Stimulated activated CD4-positive, alpha-beta T cell treated with anti-CD3 and anti-CD28 coated beads, Interleukin-2, amount 100 ng/mL, for 48 hours (primary cell): ENCODE results near the gene OR51B4.
"Not testable (repeated sequence)": the region's sequence is repeated elsewhere in the genome, so short reads cannot be mapped to it uniquely, and the experiment has no call there.

ENCODE experiments used
- DNase-seq, 2 donors: peaks; one replicate each; pipeline ENCODE4 v3.0.0-alpha.2; 2020

The OR51B4 gene

DNA sequence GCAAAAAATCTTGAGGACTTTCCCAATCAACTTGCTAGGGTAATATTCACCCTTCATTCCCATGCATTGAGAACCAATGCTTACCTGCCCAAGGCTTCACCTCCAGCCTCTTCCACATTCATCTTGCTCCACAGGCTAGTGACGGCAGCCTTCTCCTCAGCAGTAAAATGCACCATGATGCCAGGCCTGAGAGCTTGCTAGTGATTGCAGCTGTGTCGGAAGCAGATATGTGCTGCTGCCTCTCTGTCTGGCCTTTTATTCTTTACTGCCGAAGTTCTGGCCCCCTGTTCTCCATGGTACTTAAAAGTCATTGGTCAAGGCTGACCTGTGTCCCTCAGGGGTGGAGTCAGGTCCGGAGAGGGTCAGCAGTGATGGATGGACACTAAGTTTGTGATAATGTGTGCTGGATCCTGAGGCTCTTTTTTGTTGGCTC, 32.0 kb downstream of the OR51B4 start, which contains the start of gene HBE1:
Gene HBE1, minus strand, starts transcription at position 231 of the 433 bp plus-strand sequence. Its CDS starts 55 bp downstream, at position 176.
- DNase-seq = no peak

DNA sequence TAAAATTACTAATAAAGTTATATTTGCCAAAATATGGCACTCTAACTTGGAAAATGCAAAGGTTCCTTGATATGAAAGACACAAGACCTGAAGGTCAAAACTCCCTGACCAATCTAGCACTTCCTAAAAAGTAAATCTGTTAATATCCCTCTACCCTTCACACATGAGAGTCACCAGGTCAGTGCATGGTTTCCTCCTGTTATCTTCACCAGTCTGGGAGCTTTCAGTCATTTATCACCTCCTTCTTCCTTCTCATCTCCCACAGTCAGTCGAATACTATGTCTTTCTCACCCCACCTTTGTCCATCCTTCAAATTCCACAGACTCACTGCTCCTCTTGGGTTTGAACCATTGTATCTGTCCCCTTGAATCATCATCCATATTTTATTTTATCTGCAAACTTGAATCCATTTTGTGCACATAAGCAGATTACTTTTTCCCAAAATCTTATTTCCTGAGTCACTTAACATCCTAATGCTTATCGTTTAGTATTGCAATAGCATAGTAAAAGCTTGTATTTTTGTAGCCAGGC, 34.6 kb downstream of the OR51B4 start:
- DNase-seq = no peak

DNA sequence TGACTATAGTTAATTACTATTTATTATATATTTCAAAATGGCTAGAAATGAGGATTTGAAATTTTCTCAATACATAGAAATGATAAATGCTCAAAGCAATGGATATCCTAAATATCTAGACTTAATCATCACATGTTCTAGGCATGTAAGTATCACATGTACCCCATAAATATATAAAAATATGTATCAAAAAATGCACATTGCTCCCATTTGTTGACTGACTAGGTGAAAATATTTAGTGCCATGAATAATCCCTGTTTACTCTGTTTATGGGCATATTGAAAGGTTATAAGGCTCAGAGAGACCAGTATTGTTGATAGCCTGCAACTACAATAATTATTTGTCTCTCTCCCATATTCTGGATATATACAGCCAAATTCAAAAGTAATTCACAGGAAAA, 35.1 kb downstream of the OR51B4 start:
- no peak for DNase-seq

DNA sequence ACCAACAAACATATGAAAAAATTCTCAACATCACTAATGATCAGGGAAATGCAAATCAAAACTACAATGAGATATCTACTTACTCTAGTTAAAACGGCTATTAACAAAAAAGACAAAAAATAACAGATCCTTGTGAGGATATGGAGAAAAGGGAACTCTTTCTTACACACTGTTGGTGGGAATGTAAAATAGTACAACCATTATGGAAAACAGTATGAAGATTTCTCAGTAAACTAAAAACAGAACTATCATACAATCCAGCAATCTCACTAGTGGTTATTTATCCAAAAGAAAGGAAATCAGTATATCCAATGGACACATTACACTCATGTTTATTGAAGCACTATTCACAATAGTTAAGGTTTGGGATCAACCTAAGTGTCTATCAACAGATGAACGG, 35.9 kb downstream of the OR51B4 start:
- no peak for DNase-seq

DNA sequence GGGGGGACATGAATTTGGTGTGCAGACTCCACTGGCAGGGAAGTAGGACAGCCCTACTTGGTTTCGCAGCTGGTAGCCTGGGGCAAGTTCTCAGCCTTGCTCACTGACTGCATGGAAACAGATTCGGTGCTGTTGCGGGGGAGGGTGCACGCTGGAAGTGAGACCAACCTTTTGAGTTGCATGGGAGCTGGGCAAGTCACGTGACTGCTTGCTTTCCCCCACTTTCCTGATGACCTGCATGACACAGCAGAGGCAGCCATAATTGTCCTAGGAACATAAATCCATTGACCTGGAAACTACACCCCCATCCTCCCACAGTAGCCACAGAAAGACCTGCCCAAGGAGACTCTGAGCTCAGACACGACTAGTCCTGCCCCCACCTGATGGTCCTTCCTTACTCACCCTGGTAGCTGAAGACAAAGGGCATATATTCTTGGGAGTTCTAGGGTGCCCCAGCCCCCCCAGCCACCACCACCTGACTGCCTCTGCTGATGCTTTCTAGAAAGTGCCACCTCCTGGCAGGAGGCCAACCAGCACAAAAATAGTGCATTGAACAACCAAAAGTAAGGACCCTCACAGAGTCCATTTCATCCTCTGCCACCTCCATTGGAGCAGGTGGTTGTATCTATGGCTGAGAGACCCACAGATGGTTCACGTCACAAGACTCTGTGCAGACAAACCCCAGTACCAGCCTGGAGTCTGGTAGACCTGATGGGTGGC, 43.0 kb downstream of the OR51B4 start:
- no peak for DNase-seq

DNA sequence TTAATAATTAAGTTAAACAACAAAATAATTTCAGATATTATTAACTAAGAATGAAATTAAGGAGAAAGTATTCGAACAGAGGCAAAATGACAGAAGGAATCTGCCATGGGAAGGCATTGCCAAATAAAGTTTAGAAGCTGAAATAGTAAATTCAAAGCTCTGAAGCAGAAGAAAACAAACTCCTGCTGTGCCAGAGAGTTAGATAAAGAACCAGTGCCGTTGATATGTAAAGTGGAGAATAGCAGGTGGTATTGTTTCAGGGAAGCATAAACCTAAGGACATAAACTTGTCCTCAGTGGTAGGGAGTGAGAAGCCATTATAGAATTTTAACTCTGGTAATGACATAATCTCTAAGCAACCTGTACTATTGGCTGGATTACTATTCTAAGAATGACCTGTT, 44.5 kb downstream of the OR51B4 start:
- DNase-seq = no peak

DNA sequence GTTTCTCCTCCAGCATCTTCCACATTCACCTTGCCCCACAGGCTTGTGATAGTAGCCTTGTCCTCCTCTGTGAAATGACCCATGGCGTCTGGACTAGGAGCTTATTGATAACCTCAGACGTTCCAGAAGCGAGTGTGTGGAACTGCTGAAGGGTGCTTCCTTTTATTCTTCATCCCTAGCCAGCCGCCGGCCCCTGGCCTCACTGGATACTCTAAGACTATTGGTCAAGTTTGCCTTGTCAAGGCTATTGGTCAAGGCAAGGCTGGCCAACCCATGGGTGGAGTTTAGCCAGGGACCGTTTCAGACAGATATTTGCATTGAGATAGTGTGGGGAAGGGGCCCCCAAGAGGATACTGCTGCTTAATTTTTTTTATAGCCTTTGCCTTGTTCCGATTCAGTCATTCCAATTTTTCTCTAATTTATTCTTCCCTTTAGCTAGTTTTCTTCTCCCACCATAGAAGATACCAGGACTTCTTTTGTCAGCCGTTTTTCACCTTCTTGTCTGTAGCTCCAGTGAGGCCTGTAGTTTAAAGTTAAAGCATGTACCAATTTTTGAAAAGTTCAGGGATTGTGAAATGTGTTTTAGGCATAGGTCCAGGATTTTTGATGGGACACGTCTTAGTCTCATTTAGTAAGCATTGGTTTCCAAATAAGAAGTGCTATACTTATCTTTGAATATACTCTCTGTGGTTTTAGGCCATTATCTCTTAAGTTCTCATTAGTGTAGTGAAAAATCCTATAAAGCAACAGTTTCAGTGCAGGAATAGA, 46.9 kb downstream of the OR51B4 start, which contains the start of gene HBG2:
Gene HBG2, minus strand, starts transcription at position 136 of the 768 bp plus-strand sequence. Its CDS starts 53 bp downstream, at position 83.
- not testable (repeated sequence) for DNase-seq

DNA sequence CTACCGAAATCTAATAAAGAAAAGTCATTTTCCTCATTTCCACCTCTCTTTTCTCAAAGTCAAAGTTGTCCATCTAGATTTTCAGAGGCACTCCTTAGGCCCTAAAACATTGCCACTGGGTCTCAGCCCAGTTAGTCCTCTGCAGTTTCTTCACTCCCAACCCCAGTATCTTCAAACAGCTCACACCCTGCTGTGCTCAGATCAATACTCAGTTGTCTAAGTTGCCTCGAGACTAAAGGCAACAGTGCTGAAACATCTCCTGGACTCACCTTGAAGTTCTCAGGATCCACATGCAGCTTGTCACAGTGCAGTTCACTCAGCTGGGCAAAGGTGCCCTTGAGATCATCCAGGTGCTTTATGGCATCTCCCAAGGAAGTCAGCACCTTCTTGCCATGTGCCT, 47.7 kb downstream of the OR51B4 start:
- DNase-seq = not testable (repeated sequence)

DNA sequence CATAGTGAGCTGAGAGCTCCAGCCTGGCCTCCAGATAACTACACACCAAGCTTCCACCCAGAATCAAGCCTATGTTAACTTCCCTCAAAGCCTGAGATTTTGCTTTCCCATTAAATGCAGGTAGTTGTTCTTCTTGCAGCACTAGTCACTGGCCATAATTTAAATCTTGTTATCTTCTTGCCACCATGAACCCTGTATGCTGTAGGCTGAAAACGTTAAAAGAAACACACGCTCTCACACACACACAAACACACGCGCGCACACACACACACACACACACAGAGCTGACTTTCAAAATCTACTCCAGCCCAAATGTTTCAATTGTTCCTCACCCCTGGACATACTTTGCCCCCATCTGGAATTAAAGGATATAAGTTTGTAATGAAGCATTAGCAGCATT, 48.3 kb downstream of the OR51B4 start:
- DNase-seq = not testable (repeated sequence)

DNA sequence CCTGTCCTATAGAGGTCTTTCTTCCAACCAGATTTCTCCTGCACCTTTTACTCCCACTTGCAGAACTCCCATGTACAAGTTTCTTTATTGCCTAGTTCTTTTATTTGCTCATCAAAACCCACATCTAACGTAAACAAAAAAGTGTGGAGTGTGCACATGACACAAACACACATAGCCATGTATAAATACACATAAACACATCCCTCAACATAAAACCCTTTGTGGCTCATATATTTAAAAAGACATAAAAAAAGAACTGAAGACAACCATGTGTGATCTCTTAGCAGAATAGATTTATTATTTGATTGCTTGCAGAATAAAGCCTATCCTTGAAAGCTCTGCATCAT, 48.9 kb downstream of the OR51B4 start:
- DNase-seq = no peak

DNA sequence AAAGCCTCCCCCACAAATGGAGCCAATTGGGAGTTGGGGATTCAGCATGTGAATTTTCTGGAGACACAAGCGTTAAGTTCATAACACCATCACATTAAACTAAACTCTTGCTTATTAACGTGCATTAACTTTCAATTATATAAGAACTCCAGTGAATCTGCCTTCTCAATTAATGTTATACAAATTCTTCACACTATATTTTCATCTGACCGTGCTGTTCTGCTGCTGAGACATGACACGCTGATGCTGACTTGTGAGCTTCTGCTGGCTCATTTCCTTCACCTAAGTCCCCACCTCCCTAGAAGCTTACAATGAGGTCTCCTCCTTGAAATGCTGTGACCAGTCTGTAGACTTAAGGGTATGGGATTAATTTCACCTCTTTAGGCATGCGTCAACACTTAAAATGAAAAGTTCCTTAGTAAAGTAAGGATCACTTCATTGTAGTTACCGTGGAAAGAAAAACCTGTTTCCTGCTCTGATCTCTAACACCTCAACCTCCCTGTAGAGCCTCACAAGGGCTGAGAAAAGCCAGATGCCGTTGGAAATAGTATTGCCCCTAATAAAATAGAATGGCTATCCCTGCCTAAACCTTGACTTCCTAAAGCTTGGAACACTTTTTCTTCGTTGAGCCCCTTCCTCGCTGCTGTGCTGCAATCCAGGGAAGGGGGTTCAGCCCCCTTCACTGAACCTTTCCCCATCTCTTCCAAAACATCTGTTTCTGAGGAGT, 49.4 kb downstream of the OR51B4 start:
- DNase-seq = no peak

DNA sequence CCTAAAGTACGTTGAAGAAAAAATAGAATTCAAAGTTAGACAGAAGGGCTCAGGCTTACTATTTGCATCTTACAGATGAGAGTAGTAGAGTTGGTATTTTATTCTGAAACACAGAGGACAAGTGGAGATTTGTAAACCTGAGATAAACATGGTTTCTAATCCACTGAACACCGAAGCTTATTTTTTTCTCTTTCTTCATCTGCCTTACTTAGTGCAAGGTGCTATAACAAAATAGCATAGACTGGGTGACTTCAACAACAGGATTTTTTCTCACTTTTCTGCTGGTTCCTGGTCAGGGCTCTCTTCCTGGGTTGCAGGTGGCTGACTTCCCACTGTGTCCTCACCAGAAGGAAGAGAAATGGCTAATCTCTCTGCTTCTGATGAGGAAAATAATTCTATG, 50.0 kb downstream of the OR51B4 start:
- no peak for DNase-seq
